ENCODE data around the gene HMGN2. TPM values are rescaled to one million over a fixed set of nuclear protein-coding genes. Genes with fewer than 3 reads are reported as not detected.
A peak's percentile ranks its signal among the peaks of the same experiment; 100 is the strongest.

The HMGN2 gene
- total and polyA plus RNA-seq, 10 of the 15 experiments (the other 5 are each of a cell fraction or from before 2014, with no cell fraction given), result 249 to 2,682 (median 694) TPM

- TF ChIP-seq ASH2L (IDR thresholded peaks at IDR 0.05; ENCODE audit: borderline replicate concordance, low read depth) (no peak), SREBF2 (IDR thresholded peaks at IDR 0.05; ENCODE audit: low read length) (no peak), IRF3 (IDR thresholded peaks at IDR 0.05) (no peak), MEF2A (IDR thresholded peaks at IDR 0.05; ENCODE audit: insufficient read depth, low read depth, low read length) (0 out of 2 replicates have a peak, but pooled peaks have one; percentile 25), E2F8 (IDR thresholded peaks at IDR 0.05; ENCODE audit: low read depth, partially characterized antibody) (no peak), ZNF274 (IDR thresholded peaks at IDR 0.05; ENCODE audit: insufficient read depth, insufficient read length) (no peak), SMARCA5 (IDR thresholded peaks at IDR 0.05) (no peak), MAX (IDR thresholded peaks at IDR 0.05; ENCODE audit: low read depth, low read length) (0 out of 2 replicates have a peak, but pooled peaks have one; percentile 15), TCF3 (IDR thresholded peaks at IDR 0.05; ENCODE audit: borderline replicate concordance, insufficient read depth, low read depth, low read length) (peak; percentile 86; the same call in 1 of the 2 replicates), SIX5 (IDR thresholded peaks at IDR 0.05; ENCODE audit: low read depth, low read length, severe bottlenecking) (no peak), ZNF217 (IDR thresholded peaks at IDR 0.05) (no peak), NFYB (IDR thresholded peaks at IDR 0.05; ENCODE audit: insufficient read depth, low read depth, low read length) (no peak), USF2 (IDR thresholded peaks at IDR 0.05; ENCODE audit: borderline replicate concordance, low read depth, low read length) (peak; percentile 15), ZNF687 (IDR thresholded peaks at IDR 0.05) (no peak), WRNIP1 (IDR thresholded peaks at IDR 0.05; ENCODE audit: borderline replicate concordance, low read depth, low read length) (no peak)
These were observed 933 bp downstream of the HMGN2 start (continued) for GRCh38 chr1:26472901-26473845.
